NOMO-1 treated with DMSO at 0.1 percent for 48 hours (cell line): Measurements from ENCODE around the gene RHBDL1.
A peak's percentile ranks its signal among the peaks of the same experiment; 100 is the strongest.

Experiments used
- DNase-seq: peaks from one replicate; lab custom pipeline; 2025; ENCODE audit not compliant: unreplicated experiment; lab: John Stamatoyannopoulos, UW

RHBDL1 gene

GRCh38 chr16:652454-653305, 22.8 kb upstream of the RHBDL1 start:
- DNase-seq: no peak

- no peak for DNase-seq
Observed at GRCh38 chr16:654034-654433, 21.4 kb upstream of the RHBDL1 start.

- no peak for DNase-seq
Observed at GRCh38 chr16:657487-657886, 18.0 kb upstream of the RHBDL1 start.

DNA sequence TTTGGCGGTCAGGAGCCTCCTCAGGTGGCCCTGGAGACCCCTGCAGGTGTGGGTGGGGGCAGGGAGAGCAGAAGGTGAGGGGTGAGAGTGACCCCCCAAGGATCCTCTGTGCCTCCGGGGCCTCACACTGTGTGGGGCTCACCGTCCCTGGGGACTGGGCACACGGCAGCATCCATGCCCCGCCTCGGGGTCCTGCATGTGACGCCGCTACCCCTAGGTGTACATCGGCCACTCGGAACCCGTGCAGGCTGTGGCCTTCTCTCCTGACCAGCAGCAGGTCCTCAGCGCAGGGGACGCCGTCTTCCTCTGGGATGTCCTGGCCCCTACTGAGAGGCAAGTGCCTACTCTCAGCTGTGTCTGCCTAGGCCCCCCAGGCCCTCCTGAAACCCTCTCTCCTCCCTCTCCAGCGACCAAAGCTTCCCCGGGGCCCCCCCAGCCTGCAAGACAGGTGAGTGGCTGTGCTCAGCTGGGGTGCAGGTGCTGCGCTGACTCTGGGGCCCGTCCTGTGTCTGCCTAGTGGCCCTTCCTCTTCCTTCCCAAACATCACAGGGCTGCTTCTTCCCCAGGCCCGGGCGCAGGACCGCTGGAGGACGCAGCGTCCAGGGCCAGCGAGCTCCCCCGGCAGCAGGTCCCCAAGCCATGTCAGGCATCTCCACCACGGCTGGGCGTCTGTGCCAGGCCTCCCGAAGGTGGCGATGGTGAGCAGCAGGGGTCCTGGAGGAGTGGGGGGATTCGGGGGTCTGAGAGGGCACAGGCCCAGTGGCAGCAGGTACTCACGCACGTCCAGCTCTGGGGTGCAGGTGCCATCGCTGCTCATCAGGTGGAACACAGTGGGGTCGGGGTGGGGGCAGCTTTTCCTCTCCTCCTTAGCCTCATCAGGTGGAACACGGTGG, 16.5 kb upstream of the RHBDL1 start:
- DNase-seq: no peak

DNA sequence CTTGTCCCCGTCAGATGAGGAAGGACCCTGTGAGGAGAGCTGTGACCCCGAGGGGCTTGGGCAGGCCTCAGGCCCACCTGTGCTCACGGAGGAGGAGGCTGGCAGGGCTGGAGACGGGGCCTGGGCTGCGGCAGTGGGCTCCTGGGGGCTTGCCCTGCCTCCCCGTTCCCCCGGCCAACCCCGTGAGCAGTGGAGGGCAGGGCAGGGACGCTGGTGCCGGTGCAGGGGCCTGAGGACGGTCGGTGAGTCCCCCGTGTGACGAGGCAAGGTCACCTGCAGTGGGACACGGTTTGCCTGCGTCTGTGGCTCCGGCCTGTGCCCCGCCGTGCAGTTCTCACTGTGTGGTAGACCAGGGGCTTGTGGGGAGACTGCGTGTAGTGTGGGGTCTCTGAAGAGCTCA, 15.9 kb upstream of the RHBDL1 start:
- DNase-seq: no peak

DNA sequence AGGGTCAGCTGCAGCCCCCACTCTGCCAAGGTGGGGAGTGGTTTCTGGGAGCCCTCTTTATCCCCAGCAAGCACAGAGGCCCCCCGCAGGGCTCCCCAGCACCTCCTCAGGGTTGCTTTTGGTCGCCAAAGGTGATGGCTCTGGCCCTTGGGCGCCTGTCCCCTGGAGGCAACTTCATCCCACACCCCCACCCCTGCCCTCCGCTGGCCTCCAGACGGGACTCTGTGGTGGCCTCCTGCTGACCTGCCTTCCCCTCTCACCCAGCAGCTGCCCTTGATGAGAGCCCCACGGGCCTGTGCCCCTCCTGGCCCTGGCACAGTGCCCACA, 15.4 kb upstream of the RHBDL1 start:
- DNase-seq: no peak

- DNase-seq: peak; percentile 84
Observed at GRCh38 chr16:660459-661183, 14.8 kb upstream of the RHBDL1 start.

DNA sequence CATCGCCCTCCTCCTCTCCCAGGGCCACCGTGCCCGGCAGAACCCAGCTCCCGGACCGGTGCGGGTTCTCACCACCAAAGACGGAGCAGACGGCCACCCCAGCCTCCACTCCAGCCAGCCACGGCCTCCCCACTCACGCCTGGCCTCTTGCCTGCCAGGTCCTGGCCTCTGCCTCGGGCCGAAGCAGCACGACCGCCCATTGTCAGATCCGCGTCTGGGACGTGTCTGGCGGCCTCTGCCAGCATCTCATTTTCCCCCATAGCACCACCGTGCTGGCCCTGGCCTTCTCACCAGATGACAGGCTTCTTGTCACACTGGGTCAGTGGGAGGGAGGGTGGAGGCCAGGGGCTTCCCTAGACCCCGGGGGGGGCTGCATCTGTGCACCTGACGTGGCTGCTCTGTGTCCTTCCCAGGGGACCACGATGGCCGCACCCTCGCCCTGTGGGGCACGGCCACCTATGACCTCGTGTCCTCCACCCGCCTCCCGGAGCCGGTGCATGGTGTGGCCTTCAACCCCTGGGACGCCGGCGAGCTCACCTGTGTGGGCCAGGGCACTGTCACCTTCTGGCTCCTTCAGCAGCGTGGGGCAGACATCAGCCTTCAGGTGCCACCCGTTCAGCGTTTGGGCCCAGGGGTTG, 14.2 kb upstream of the RHBDL1 start:
- DNase-seq: no peak

DNA sequence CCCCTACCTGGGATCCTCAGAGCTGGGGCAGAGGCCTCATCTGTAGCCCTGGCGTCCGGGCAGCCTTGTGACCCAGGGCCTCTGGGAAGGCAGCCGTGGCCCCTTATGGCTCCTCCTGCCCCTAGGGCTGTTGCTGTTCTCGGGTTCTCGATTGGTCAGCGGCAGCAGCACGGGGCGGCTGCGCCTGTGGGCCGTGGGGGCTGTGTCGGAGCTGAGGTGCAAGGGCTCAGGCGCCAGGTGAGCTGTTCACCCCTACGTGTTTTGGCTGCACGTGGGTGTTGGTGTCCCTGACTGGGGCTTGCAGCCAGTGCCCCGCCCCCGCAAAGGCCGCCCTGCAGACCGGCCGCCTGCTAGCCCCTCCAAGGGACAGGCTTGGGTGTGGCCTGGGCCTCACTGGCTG, 13.4 kb upstream of the RHBDL1 start:
- no peak for DNase-seq

DNA sequence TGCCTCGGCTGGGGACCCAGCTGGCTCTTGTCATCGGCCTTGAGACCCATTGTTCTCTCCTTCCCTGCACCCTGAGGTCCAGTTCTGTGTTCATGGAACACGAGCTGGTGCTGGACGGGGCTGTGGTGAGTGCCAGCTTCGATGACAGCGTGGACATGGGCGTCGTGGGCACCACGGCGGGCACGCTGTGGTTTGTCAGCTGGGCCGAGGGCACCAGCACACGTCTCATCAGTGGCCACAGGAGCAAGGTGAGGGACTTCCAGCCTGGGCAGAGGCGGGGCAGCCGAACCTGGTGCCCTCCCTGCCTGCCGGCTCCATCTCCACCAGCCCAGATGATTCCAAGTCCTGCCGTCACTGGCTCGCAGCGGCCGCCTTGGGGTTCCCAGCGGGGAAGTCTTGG, 12.9 kb upstream of the RHBDL1 start:
- no peak for DNase-seq

- DNase-seq: no peak
Observed at GRCh38 chr16:666572-666971, 8.9 kb upstream of the RHBDL1 start.

- DNase-seq: no peak
Observed at GRCh38 chr16:667113-667779, 8.2 kb upstream of the RHBDL1 start.

- peak; percentile 93 for DNase-seq
Observed at GRCh38 chr16:667780-668518, 7.5 kb upstream of the RHBDL1 start, which contains the start of gene RHOT2. Gene RHOT2 (plus strand): TSS chr16:668132. CDS start chr16:668200, 68 bp downstream.

- DNase-seq: no peak
Observed at GRCh38 chr16:668519-669171, 6.8 kb upstream of the RHBDL1 start.

DNA sequence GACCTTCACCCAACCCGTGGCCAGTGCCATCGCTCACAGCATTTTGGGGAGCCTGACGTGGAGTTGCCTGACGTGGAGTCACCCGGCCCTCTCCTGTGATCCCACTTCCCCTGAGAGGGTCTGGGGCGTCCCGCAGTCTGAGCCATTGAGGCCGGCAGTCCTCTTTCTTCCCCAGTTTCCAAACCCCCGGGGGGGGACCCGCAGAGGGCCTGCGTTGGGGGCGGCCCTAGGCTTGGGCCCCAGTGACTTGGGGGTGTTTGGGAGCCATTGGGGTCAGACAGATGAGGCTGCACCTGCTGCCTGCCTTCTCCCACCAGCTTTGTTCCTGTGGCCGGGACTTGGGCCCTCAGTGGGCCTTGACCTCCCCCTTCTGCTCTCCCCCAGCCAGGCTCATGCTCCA, 5.8 kb upstream of the RHBDL1 start:
- DNase-seq: no peak

DNA sequence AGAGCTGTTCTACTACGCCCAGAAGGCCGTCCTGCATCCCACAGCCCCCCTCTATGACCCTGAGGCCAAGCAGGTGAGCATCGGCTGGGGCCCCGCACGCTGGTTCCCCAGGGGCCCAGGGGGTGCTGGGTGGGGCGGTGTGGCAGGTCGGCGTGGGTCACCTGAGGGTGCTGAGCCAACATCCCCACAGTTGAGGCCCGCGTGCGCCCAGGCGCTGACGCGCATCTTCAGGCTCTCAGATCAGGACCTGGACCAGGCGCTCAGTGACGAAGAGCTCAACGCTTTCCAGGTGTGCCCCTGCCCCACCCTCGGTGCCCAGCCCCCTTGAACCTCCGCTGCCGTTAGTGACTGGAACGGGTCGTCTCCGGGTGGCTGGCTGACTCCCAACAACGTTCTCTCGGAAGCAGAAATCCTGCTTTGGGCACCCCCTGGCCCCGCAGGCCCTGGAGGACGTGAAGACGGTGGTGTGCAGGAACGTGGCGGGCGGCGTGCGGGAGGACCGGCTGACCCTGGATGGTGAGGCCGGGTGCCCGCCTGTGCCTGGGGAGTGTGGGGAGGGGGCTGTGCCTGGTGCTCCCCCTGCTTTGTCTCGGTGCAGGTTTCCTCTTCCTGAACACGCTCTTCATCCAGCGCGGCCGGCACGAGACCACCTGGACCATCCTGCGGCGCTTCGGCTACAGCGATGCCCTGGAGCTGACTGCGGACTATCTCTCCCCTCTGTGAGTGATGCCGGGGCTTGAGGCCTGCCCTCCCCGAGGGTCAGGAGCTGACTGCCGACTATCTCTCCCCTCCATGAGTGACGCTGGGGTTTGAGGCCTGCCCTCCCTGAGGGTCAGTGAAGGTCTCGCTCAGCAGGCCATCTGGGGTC, 4.8 kb upstream of the RHBDL1 start:
- no peak for DNase-seq

GRCh38 chr16:671353-672131, 3.9 kb upstream of the RHBDL1 start:
- DNase-seq: no peak

GRCh38 chr16:672371-672770, 3.1 kb upstream of the RHBDL1 start:
- no peak for DNase-seq
